Progenitor cell of endocrine pancreas (in vitro differentiated cells): Measurements from ENCODE around the gene RNF224. TPM values are rescaled to one million over a fixed set of nuclear protein-coding genes. Genes with fewer than 3 reads are reported as not detected.

Source experiments
- DNase-seq: peaks from one replicate; pipeline ENCODE4 v3.0.0; 2021; ENCODE audit warnings: low spot score; ENCODE audit not compliant: unreplicated experiment
- H3K27ac Mint-ChIP-seq: 2 replicates; pipeline ENCODE4 v1.8.0; 2021; ENCODE audit warnings: mild to moderate bottlenecking, moderate library complexity, mixed read lengths
- H3K27me3 Mint-ChIP-seq: 2 replicates; pipeline ENCODE4 v1.8.0; 2021; ENCODE audit warnings: mixed read lengths
- H3K36me3 Mint-ChIP-seq: 2 replicates; pipeline ENCODE4 v1.8.0; 2022; ENCODE audit warnings: mixed read lengths; ENCODE audit not compliant: insufficient read depth
- H3K4me1 Mint-ChIP-seq: 2 replicates; pipeline ENCODE4 v1.8.0; 2021; ENCODE audit warnings: low read depth, mixed read lengths
- H3K4me3 Mint-ChIP-seq: 2 replicates; pipeline ENCODE4 v1.8.0; 2021; ENCODE audit warnings: low read depth, mild to moderate bottlenecking, moderate library complexity, mixed read lengths
- H3K9me3 Mint-ChIP-seq: 2 replicates; pipeline ENCODE4 v1.8.0; 2021; ENCODE audit warnings: low read depth, mixed read lengths
- total RNA-seq: library from RNA; stranded (reverse); gene quantifications from 2 replicates; pipeline ENCODE4 v1.2.1, GENCODE V29; 2021
- TF ChIP-seq, protein P1 (sequence below): fragments of 200-600 bp; sonication (generic); IDR thresholded peaks from one replicate; pipeline ENCODE4 v1.5.0; 2021; ENCODE audit warnings: antibody characterized with exemption, mild to moderate bottlenecking; ENCODE audit not compliant: unreplicated experiment

The RNF224 gene
- total RNA-seq, 1 donor from 2014 or later: 0.53 TPM

DNA sequence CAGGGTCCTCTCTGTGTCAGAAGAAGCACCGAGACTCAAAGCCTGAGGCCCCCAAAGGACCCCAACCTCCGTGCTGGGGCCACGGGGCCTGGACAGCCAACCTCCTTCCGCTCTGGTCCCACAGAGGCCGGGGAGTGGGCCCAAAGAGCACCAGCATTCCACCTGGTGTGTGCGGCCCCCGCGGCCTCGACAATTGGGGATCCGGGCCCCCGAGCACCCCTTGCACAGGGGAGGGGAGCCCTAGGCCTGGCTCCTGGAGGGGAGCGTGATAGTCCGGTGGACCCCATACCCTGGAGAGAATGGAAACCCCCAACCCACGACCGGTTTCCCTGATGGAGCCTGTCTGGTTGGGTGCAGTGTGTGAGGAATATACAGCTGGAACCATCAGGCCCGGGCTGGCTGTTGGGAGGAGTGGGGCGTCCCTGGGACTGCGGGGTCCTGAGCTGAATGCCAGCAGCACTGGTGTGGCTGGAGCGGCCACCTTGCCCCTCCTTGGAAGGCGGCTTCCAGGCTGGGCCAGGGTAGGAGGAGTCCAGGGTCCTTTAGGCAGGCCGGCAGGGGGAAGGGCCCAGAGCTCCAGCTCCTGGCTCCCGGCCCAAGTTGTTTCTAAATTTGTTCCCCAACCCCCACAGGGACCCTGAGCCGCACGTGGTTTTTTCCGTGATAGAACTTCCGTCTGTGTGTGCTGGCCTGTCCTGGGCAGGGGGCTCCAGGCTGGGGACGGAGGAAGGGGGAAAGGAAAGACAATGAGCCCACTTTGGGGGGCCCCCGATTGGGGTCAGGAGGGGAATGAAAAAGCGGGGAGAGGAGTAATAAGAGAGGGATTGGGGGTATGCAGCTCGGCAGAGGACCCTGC lies 49.4 kb downstream of the RNF224 start:
- Mint-ChIP-seq H3K36me3 (peaks cover 1% of the 10 kb centered on the region), H3K4me1 (peaks cover 16% of the 10 kb centered on the region), H3K4me3 (peak overlapping the region; percentile 60)

DNA sequence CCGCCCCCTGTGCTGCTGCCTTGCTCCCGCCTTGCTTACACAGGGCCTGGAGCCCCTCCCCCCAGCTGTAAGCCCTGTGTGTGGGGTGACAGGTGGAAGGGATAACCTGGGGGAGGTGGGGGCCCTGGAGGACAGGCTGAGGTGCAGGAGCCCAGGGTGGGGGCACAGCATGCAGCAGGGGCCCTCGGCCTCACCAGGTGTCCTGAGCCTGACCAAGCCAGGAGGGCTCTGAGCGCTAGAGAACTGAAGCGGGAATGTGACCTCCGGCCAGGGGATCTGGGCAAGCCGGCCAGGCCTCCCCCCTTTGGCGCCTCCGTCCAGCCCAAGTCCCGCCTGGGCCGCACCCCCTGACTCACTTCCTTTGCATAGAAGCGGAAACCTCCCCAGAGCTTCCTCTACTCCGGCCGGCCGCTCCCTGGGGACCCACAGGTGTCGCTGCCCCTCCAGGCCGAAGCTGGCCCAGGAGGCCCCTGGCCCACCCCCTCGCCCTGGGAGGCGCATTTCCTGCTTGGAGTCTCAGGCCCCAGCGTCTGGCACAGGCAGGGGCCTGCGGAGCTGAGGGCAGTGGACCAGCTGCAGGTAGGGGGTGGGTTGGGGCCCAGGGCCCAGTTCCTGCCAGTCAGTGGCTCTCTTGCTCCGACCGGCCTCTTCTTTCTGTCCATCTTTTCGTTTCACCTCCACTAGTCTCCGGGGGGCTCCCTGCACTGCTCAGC lies 50.2 kb downstream of the RNF224 start, which contains the start of gene TOR4A:
Gene TOR4A (plus strand): TSS at position 398 of the 713 bp plus-strand sequence. CDS start 964 bp downstream, outside the sequence.
- no peak for DNase-seq
- peaks cover under 1% of the 10 kb centered on the region for H3K27me3 Mint-ChIP-seq
- peak within 1 kb of the TSS; percentile 77 for H3K27ac Mint-ChIP-seq
- peaks cover 17% of the 10 kb centered on the region for H3K4me1 Mint-ChIP-seq
- TF ChIP-seq, protein P1, sequence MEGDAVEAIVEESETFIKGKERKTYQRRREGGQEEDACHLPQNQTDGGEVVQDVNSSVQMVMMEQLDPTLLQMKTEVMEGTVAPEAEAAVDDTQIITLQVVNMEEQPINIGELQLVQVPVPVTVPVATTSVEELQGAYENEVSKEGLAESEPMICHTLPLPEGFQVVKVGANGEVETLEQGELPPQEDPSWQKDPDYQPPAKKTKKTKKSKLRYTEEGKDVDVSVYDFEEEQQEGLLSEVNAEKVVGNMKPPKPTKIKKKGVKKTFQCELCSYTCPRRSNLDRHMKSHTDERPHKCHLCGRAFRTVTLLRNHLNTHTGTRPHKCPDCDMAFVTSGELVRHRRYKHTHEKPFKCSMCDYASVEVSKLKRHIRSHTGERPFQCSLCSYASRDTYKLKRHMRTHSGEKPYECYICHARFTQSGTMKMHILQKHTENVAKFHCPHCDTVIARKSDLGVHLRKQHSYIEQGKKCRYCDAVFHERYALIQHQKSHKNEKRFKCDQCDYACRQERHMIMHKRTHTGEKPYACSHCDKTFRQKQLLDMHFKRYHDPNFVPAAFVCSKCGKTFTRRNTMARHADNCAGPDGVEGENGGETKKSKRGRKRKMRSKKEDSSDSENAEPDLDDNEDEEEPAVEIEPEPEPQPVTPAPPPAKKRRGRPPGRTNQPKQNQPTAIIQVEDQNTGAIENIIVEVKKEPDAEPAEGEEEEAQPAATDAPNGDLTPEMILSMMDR: peak; percentile 28
- no peaks in the 10 kb centered on the region for H3K9me3 Mint-ChIP-seq
- peaks cover 2% of the 10 kb centered on the region for H3K36me3 Mint-ChIP-seq
- H3K4me3 Mint-ChIP-seq: peak within 1 kb of the TSS; percentile 60

More for the DNA sequence above, 49.4 kb downstream of the RNF224 start:
- Mint-ChIP-seq H3K27me3 (no peaks in the 10 kb centered on the region), H3K9me3 (no peaks in the 10 kb centered on the region), H3K27ac (peak overlapping the region; percentile 77)
- TF ChIP-seq, protein P1: no peak
- no peak for DNase-seq

DNA sequence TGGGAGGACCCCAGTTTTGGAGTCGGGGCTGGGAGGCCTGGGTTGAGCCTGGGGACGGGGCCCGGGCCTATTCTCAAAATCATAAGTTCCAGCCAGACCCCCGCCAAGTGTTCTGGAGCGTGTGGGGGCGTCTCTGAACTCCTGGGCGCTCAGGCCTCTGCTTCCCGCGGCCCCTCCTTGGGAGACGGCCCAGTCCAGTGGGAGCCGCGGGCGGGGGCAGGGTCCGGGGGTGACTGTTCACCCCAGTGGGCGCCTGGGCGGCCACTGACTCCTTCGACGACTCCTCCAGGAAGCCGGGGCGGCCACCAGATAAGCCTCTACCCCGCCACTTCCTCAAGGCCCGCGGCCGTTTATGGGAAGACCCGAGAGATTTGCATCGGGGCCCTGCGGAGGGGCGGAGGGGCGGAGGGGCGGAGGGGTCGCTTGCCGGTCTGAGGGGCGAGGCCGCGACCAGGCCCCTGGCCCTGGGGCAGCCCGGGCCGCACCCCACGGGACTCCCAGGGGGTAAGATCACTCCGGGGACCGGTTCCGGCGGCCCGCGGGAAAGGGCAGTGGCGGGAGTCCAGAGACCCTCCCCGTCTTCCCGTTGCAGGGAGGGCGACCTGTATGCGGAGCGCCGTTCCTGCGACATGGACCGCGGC lies 50.9 kb downstream of the RNF224 start:
- H3K36me3 Mint-ChIP-seq: peaks cover 3% of the 10 kb centered on the region

More for the DNA sequence above, 50.9 kb downstream of the RNF224 start:
- TF ChIP-seq, protein P1: no peak
- Mint-ChIP-seq H3K27ac (peak overlapping the region; percentile 45), H3K27me3 (peaks cover 3% of the 10 kb centered on the region), H3K9me3 (no peaks in the 10 kb centered on the region), H3K4me3 (peak overlapping the region; percentile 59), H3K4me1 (peaks cover 19% of the 10 kb centered on the region)
- DNase-seq: no peak

Other genes starting within 250 kb of the RNF224 start
- gene PTGDS, start 250.0 kb upstream of the RNF224 start, total RNA-seq: not detected in 2 replicates
- not detected in 2 replicates for gene LCNL1, start 244.5 kb upstream of the RNF224 start, total RNA-seq
- 54.9 and 57.1 TPM in 2 replicates for gene PAXX, start 235.1 kb upstream of the RNF224 start, total RNA-seq
- 0.64 TPM in 1 of 2 replicates, not detected in the other for gene CLIC3, start 230.9 kb upstream of the RNF224 start, total RNA-seq
- gene ABCA2, start 199.3 kb upstream of the RNF224 start, total RNA-seq: 26.4 and 30.1 TPM in 2 replicates
- gene FUT7, start 195.4 kb upstream of the RNF224 start, total RNA-seq: not detected in 2 replicates
- gene NPDC1, start 181.3 kb upstream of the RNF224 start, total RNA-seq: 62.0 and 73.2 TPM in 2 replicates
- 0.19 and 0.51 TPM in 2 replicates for gene ENTPD2, start 173.4 kb upstream of the RNF224 start, total RNA-seq
- 15.1 and 15.3 TPM in 2 replicates for gene SAPCD2, start 156.9 kb upstream of the RNF224 start, total RNA-seq
- 0.57 and 1.5 TPM in 2 replicates for gene UAP1L1, start 150.0 kb upstream of the RNF224 start, total RNA-seq
- 56.1 and 57.7 TPM in 2 replicates for gene MAN1B1, start 140.5 kb upstream of the RNF224 start, total RNA-seq
- gene DPP7, start 112.8 kb upstream of the RNF224 start, total RNA-seq: 39.2 and 48.5 TPM in 2 replicates
- 0.07 and 0.77 TPM in 2 replicates for gene GRIN1, start 88.3 kb upstream of the RNF224 start, total RNA-seq
- gene LRRC26, start 57.5 kb upstream of the RNF224 start, total RNA-seq: 0.89 and 1.00 TPM in 2 replicates
- not detected in 2 replicates for gene TMEM210, start 55.4 kb upstream of the RNF224 start, total RNA-seq
- 73.2 and 74.3 TPM in 2 replicates for gene ANAPC2, start 38.9 kb upstream of the RNF224 start, total RNA-seq
- gene SSNA1, start 38.8 kb upstream of the RNF224 start, total RNA-seq: 52.5 and 59.1 TPM in 2 replicates
- gene TPRN, start 26.8 kb upstream of the RNF224 start, total RNA-seq: 18.8 and 20.7 TPM in 2 replicates
- gene TMEM203, start 21.9 kb upstream of the RNF224 start, total RNA-seq: 35.2 and 36.2 TPM in 2 replicates
- 35.1 and 37.4 TPM in 2 replicates for gene NDOR1, start 21.8 kb upstream of the RNF224 start, total RNA-seq
- gene RNF208, start 5.3 kb upstream of the RNF224 start, total RNA-seq: 24.0 and 25.7 TPM in 2 replicates
- 1.2 and 2.7 TPM in 2 replicates for gene CYSRT1, start 2.3 kb upstream of the RNF224 start, total RNA-seq
- 0.26 and 0.27 TPM in 2 replicates for gene SLC34A3, start 3.4 kb downstream of the RNF224 start, total RNA-seq
- gene TUBB4B, start 13.8 kb downstream of the RNF224 start, total RNA-seq: 233 and 245 TPM in 2 replicates
- not detected in 2 replicates for gene STPG3, start 23.8 kb downstream of the RNF224 start, total RNA-seq
- 62.3 and 63.3 TPM in 2 replicates for gene NELFB, start 27.8 kb downstream of the RNF224 start, total RNA-seq
- 8.0 and 8.5 TPM in 2 replicates for gene TOR4A, start 50.2 kb downstream of the RNF224 start, total RNA-seq
- gene NRARP, start 74.8 kb downstream of the RNF224 start, total RNA-seq: 24.0 and 27.1 TPM in 2 replicates
- 31.7 and 33.8 TPM in 2 replicates for gene EXD3, start 195.7 kb downstream of the RNF224 start, total RNA-seq
- 15.3 and 16.3 TPM in 2 replicates for gene NOXA1, start 195.9 kb downstream of the RNF224 start, total RNA-seq
- gene ENTPD8, start 213.9 kb downstream of the RNF224 start, total RNA-seq: 2.7 and 3.2 TPM in 2 replicates
- 57.4 and 59.8 TPM in 2 replicates for gene NSMF, start 231.8 kb downstream of the RNF224 start, total RNA-seq